T1000 (cell line): ENCODE data around the gene EPHB1.

Experiments
- DNase-seq: peaks from one replicate; lab custom pipeline; 2025; ENCODE audit warnings: mixed read lengths; lab: John Stamatoyannopoulos, UW

Gene EPHB1

DNA sequence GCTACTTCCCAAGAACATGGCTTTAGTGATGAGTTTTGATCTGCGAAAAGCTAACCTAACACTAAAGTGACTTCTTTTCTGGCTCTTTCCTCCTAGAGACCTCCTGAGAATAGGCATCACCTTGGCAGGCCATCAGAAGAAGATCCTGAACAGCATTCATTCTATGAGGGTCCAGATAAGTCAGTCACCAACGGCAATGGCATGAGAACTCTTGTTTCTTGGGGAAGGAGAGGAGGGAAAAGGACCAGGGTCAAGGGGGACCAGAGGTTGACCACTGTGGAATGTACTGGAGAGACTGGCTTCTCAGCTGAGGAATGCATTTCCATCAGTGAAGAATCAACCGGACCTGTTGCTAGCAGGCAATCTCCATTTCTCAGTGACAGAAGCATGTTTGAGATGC is 463.9 kb downstream of the EPHB1 start:
- DNase-seq, result no peak

DNA sequence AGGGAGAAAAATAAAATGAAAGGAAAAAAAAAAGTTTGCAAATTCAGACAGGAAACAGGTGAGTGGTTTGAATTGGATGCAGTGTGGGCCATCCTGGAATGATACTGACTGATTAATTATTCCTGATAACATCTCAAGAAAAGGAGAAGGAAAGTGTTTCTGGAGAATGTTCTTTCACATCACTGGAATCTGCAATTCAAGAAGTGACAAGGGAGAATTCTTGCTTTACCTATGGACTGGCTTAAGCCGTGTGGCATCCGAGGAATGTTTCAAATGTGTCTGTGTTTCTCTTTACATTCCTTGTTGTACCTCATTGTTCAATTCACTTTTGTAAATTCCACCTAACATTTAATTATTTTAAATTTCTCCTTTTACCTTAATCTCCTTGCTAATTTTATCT is 465.0 kb downstream of the EPHB1 start:
- no peak for DNase-seq

DNA sequence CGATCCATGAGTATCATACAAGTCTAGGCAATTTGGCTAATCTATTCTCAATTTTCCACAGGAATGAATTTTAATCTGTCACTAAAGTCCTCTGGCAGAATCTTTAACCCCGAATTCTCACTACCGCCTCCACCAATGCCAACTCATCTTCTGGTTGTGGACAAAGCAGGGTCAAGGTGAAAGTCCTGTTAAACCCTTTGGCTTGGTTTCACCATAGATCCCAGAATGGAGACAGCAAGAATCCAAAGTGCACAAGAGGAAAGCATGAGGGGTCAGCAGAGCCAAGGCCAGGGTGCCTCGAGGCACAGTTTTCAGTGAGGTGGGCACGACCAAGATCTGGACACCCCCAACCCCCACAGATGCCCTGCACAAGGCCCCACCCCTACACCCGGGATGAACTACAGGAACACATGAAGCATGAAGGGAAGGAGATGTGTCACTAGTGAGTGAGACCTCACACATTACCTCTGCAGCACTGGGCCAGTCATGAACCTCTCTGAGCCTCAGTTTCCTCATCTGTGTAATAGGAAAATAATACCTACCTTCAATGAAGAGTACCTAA is 466.2 kb downstream of the EPHB1 start:
- no peak for DNase-seq

DNA sequence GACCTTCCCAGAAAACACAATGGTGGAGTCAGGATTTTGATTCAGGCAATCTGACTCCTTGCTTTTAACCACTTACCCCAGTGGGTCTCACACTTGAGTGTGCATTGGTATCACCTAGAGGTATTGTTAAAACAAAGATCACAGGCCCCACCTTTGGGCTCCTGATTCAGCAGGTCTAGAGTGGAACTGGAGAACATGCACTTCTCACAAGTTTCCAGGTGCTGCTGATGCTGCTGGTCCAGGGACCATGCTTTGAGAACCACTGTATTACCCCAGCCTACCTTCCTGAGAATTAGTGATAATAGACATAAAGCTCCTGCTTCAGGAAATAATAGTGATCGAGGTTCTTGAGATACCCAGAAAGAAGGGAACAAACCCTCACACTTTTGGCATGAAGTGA is 466.9 kb downstream of the EPHB1 start:
- no peak for DNase-seq

DNA sequence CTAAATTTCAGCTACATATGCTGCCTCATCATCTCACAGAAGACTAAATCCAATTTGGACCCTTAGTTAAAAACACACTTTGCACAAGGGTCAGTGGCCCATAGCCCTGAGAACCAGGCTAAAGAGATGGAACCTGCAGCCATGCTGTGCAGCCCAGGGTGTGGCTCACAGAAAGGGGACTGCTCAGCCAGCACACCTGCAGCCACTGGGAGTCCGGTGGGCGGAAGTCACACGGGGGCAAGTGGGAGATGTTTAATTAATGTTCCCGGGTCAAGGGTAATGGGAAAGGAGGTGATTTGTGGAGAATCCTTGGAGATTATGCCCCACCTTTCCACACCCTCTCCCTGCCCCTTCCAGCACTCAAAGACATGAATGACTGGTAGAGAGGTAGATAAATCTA is 467.4 kb downstream of the EPHB1 start:
- DNase-seq, result no peak

DNA sequence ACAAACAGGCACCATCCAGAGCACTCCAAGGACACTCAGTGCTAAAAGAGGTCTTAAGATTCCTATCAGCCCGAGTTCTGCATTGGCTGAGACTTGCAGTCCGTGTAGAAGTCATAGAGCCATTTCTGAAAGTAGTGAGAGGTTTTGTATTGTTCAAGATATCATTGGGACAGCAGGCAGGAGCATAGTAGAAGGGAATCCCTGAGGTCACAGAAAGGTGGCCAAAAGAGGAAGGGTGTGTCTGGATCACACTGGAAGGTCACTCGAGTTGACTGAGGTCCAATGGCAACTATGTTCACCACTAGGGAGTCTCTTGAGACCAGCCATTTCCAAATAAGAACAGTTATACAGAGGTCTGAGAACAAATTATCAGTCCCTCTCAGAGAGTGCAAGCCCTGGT is 468.3 kb downstream of the EPHB1 start:
- DNase-seq, result no peak

DNA sequence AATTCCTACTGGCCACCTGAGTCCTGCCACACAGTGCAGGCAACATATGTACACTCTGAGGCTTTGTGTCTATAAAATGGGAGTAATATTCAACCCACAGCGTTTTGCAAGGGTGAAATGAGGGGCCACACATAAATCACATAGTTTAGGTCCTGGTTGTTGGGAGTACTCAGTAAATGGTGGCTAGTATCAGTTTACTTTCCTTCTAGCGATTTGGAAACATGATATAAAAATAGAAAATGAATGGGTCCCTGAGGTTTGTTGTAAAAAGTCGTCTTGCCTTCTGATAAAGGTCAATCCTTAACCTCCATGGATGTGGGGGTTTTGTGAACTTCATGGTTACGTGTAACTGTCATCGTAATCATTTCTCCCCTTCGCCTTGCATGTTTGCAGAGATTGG is 472.4 kb downstream of the EPHB1 start:
- no peak for DNase-seq

DNA sequence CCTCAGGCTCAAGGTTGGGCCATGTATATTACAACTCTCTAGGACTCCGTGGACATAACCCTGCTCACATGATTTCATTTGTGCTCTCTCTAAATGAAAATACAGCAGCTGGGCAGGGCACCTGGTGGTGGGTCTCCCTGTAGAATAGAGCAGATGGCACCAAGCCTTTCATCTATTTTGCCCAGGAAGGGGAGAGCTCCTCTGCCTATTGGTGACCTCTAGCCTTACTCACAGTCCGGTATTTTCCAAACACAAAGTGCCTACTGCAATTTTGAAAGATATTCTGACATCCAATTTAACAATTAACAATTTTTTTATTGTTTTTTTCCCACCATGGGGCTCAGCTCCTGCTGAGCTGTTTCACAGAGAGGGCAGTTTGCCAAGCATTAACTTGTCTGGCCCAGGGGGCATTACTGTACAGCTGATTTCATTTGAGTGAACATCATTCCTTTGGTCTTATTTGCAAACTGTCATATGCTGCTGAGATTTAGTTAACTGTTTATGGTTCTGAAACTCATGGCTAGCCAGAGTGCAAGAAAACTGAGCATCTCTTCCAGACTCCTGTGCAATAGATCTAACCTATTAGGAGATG is 474.0 kb downstream of the EPHB1 start:
- no peak for DNase-seq

DNA sequence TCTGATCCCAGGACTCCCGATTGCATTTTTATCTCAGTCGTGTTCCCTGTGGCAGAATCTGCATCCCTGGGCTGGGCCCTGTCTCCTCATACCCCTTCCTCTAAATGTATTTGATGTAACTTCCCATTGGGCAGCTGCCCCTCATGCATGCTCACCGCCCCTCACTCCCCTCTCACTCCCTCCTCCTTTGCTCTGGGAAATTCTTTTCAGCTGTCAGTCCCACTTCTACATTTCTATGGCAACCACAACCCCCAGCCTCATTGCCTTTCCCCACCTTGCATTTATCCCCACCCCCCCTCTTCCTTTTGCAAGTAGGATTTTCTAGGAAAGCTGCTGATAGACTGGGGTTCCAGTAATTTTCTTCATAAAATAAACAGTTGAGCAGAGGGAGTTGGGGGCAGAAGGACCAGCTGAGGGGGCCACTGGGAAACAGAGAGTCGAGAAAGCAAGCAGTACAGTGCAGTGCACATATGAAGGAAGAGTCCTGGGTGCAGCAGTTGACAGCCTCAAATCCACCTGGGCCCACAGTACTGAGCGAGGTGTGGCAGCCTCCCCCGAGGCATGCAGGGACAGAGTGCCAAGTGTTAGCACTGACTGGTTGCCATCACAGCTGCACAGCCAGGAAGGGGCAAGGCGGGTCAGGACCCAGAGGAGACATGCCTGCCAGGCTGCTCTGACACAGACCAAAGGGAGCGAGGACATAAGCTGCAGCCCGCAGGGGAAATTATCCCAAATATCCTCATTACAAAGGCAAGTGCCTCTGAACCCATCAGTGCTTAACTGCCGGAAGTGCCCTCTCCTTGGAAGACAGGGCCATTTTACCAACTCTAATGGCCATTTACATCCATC is 476.3 kb downstream of the EPHB1 start:
- no peak for DNase-seq

DNA sequence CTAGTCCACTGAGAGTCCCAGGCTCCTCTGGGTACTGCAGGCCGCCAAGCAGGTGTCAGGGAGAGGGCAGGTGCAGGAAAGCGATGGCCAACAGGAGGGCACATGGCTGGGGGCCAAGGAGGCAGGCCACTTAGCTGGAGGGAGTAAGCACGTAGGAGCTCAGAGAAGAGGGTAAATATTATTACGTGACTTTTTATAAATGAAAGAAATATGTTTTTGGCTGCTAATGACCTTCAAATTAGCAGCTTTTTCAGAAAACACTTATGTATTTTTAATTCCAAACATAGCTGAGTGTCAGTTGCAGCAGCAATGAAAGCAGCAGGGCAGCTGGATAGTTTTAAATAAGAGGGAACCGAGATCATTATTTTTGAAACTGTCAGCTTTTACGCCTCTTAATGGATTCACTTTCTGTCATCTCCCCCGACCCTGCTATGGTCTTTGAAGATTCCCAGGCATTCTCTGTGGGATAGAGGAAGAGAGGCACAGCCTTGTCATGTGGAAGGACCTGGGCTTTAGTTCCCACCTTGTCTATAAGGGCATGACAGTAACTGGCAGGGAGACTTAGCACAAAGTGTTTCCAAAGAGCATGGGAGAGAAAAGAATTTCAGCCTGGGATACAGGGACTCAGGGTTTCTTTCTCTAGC is 477.1 kb downstream of the EPHB1 start:
- no peak for DNase-seq

DNA sequence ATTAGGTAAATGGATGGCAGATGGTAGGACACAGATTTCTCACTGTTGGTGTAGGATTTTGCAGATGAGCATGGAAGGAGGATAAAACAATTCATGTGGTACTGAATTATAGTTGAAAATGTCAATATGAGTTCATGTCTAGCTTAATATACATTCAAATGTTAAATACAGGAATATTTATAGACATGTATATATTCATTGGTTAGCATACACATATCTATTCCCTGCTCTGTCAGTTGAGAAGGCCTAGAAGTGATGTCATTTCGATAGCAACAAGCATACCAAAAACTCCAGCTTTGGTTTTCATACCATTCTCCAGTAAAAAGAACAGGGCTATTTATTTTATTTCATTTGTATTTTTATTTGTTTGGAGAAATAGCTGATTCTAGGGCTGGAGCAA is 497.1 kb downstream of the EPHB1 start:
- DNase-seq, result no peak

DNA sequence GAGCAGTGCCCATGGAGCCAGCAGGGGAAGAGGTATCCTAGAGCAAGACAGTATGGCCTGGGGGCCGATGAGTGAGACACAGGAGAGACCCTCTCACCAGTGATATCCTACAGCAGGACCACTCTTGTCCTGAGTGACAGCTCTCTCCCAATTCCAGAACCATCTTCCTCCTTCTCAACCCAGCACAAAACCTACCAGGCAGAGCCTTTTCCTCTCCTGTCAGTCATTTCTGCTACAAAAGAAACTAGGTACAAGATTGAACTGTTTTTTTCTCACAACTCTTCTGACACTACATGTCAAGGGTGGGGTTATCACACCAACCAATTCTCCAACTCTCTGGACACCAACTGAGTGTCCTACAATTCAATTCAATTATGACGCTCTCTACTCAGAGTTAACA is 506.6 kb downstream of the EPHB1 start:
- DNase-seq, result no peak

DNA sequence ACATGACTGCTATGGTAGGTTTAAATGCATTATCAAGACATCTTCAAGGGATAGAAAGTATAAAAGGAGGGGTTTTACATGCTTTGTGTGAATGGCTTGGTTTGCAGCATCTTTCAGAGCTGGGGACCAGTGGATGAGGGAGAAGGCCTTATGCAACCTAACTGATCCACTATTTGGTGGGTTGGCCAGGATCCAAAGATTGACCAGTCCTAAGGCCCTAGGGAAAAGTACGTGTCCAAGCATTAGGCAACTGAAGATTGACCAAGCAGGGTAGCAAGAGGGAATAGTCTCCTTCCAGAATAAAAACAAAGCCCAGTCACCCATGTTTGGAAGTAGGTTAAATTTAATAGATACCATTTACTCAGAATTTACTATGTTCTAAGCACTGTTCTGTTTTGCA is 509.3 kb downstream of the EPHB1 start:
- DNase-seq, result no peak
